Measurements from ENCODE around the gene ITIH5. TPM values are rescaled to one million over a fixed set of nuclear protein-coding genes. Genes with fewer than 3 reads are reported as not detected.

Gene ITIH5
- total RNA-seq, 1 donor from 2014 or later, result not detected

- Mint-ChIP-seq H3K27me3 (peaks cover 21% of the 10 kb centered on the region), H3K27ac (no peak overlapping the region), H3K4me3 (no peak overlapping the region), H3K9me3 (peaks cover 4% of the 10 kb centered on the region), H3K4me1 (no peaks in the 10 kb centered on the region), H3K36me3 (ENCODE audit: low read depth) (no peaks in the 10 kb centered on the region)
- ATAC-seq (ENCODE audit: low read depth) (no peak), DNase-seq (no peak)
- POLR2A ChIA-PET, result no interaction called here
- TF ChIP-seq CTCF (IDR thresholded peaks at IDR 0.05), result no peak
- intact Hi-C loops (cut with micrococcal nuclease), result no loop called here
- CTCF ChIA-PET, result no interaction called here
Observed at GRCh38 chr10:7707858-7708622, 41.3 kb upstream of the ITIH5 start.

- TF ChIP-seq CTCF (IDR thresholded peaks at IDR 0.05), result no peak
- H3K4me3 Mint-ChIP-seq, result no peak overlapping the region
- intact Hi-C loops (cut with micrococcal nuclease), result no loop called here
- ChIA-PET CTCF (no interaction called here), POLR2A (no interaction called here)
- no peaks in the 10 kb centered on the region for H3K4me1 Mint-ChIP-seq
- DNase-seq (no peak), ATAC-seq (ENCODE audit: low read depth) (no peak)
- peaks cover 4% of the 10 kb centered on the region for H3K9me3 Mint-ChIP-seq
- H3K36me3 Mint-ChIP-seq (ENCODE audit: low read depth), result no peaks in the 10 kb centered on the region
- H3K27me3 Mint-ChIP-seq, result peaks cover 28% of the 10 kb centered on the region
- H3K27ac Mint-ChIP-seq, result no peak overlapping the region
Observed at GRCh38 chr10:7707102-7707501, 40.3 kb upstream of the ITIH5 start.

GRCh38 chr10:7706534-7707073, 39.8 kb upstream of the ITIH5 start:
- H3K27ac Mint-ChIP-seq, result no peak overlapping the region
- intact Hi-C loops (cut with micrococcal nuclease), result no loop called here
- ATAC-seq (ENCODE audit: low read depth), result no peak
- H3K4me1 Mint-ChIP-seq, result no peaks in the 10 kb centered on the region
- no peaks in the 10 kb centered on the region for H3K36me3 Mint-ChIP-seq (ENCODE audit: low read depth)
- ChIA-PET POLR2A (no interaction called here), CTCF (no interaction called here)
- no peak overlapping the region for H3K4me3 Mint-ChIP-seq
- peaks cover 4% of the 10 kb centered on the region for H3K9me3 Mint-ChIP-seq
- TF ChIP-seq CTCF (IDR thresholded peaks at IDR 0.05), result no peak
- peaks cover 28% of the 10 kb centered on the region for H3K27me3 Mint-ChIP-seq
- no peak for DNase-seq

GRCh38 chr10:7705341-7705740, 38.6 kb upstream of the ITIH5 start:
- Mint-ChIP-seq H3K36me3 (ENCODE audit: low read depth) (no peaks in the 10 kb centered on the region), H3K9me3 (no peaks in the 10 kb centered on the region), H3K27ac (no peak overlapping the region), H3K4me3 (no peak overlapping the region), H3K4me1 (no peaks in the 10 kb centered on the region), H3K27me3 (peaks cover 34% of the 10 kb centered on the region)
- ChIA-PET CTCF (no interaction called here), POLR2A (interaction anchor here (0.7 kb wide), 1 partner anchor 10 kb away, joined by 3 read pairs; no protein-coding TSS in a partner anchor)
- ATAC-seq (ENCODE audit: low read depth), result no peak
- no peak for DNase-seq
- no peak for TF ChIP-seq CTCF (IDR thresholded peaks at IDR 0.05)
- intact Hi-C loops (cut with micrococcal nuclease), result no loop called here

GRCh38 chr10:7704071-7705016, 37.6 kb upstream of the ITIH5 start:
- Mint-ChIP-seq H3K27me3 (peaks cover 34% of the 10 kb centered on the region), H3K27ac (no peak overlapping the region), H3K4me3 (no peak overlapping the region), H3K4me1 (no peaks in the 10 kb centered on the region), H3K36me3 (ENCODE audit: low read depth) (no peaks in the 10 kb centered on the region), H3K9me3 (no peaks in the 10 kb centered on the region)
- CTCF ChIA-PET, result interaction anchor here (1.1 kb wide), 1 partner anchor 17 kb away, joined by 3 read pairs; no protein-coding TSS in a partner anchor
- DNase-seq (no peak), ATAC-seq (ENCODE audit: low read depth) (no peak)
- intact Hi-C loops (cut with micrococcal nuclease), result no loop called here
- TF ChIP-seq CTCF (IDR thresholded peaks at IDR 0.05), result no peak
- POLR2A ChIA-PET, result no interaction called here

Data from activated B cell treated with CpG ODN at 0.5 μM for 24 hours (primary cell).